H1 (cell line): ENCODE results near the gene POGK. TPM values are rescaled to one million over a fixed set of nuclear protein-coding genes. Genes with fewer than 3 reads are reported as not detected.
A peak's percentile ranks its signal among the peaks of the same experiment; 100 is the strongest.

Source experiments
- KDM1A ChIP-seq: fragments of 200-600, 300-600 bp; sonication (generic); IDR thresholded peaks from 2 replicates; pipeline ENCODE4 v1.7.1; 2016; ENCODE audit warnings: mild to moderate bottlenecking, low read length, borderline replicate concordance
- TCF12 ChIP-seq: IDR thresholded peaks from 2 replicates; pipeline ENCODE4 v1.6.1; 2011; ENCODE audit warnings: low read depth, mild to moderate bottlenecking, low read length
- YY1 ChIP-seq: IDR thresholded peaks from 2 replicates; pipeline ENCODE4 v1.6.1; 2011; ENCODE audit warnings: low read depth, mild to moderate bottlenecking, low read length
- polyA plus RNA-seq, 7 experiments: library from polyadenylated mRNA; depleted of rRNA in 3 of 7; stranded (reverse) in 5 of 7; unstranded in 2 of 7; fragments of >200 nt in 5 of 7; fragments of 200-250 nt in 2 of 7; gene quantifications; 1 replicate in 5 of 7; 2 replicates in 1 of 7; 4 replicates in 1 of 7; pipeline versions ENCODE4 v1.2.1 to v1.2.3, GENCODE V29; 2011 to 2013; ENCODE audit warnings: missing spikeins in 2 of 7, mixed read lengths in 2 of 7
- total RNA-seq: library from RNA; stranded (reverse); fragmentation: NEBNext Ultra II Directional; extraction: Animal tissue kit (Norgen Biotek cat#: 25700); gene quantifications from 2 replicates; pipeline ENCODE4 v1.2.1, GENCODE V29; 2021
- TF ChIP-seq, protein P1 (sequence below): IDR thresholded peaks from 2 replicates; pipeline ENCODE4 v1.6.1; 2012; ENCODE audit warnings: inconsistent platforms

POGK gene
- total and polyA plus RNA-seq, 2 of the 8 experiments (the other 6 are each of a cell fraction or from before 2014, with no cell fraction given) = 16.9 to 40.3 TPM

DNA sequence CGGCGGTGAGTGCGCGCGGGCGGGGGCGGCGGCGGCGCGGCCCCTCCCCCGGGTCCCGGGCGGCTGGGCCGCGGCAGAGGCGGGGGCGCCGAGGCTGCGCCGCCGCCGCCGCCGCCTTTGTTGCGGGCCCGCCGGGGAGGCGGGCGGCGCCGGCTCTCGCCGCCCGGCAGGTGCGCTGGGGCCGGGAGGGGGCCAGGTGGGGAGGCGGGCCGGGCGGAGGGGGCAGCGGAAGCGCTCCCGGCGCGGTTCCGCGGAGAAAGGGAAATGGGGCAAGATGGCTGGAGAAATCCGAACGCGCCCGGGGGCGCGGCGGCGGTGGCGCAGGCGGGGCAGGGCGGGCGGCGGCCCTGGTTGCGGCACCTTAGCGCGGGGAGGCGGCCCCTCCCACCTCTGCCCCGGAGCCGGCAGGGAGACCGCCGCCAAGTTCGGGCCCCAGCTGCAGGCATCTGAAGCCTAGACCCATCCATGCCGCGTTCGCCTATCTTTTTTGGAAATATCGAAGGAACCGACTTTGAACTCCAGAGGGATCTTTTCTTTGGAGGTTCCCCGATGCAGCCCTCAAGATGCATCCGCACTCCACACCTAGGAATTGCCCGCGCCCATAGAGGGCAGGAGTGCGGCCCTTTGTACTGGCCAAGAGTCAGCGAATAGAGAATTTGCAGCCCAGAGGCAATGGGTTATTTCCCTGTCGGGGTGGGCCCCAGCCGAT lies 479 bp downstream of the POGK start (continued):
- no peak for TF ChIP-seq TCF12
- TF ChIP-seq, protein P1, sequence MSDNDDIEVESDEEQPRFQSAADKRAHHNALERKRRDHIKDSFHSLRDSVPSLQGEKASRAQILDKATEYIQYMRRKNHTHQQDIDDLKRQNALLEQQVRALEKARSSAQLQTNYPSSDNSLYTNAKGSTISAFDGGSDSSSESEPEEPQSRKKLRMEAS = no peak
- TF ChIP-seq YY1 = peak; percentile 19; the same call in 1 of the 2 replicates
- TF ChIP-seq KDM1A = no peak
